ENCODE measurements around the gene CLN5.
"Not testable (repeated sequence)": the region's sequence is repeated elsewhere in the genome, so short reads cannot be mapped to it uniquely, and the experiment has no call there.

CLN5 gene

DNA sequence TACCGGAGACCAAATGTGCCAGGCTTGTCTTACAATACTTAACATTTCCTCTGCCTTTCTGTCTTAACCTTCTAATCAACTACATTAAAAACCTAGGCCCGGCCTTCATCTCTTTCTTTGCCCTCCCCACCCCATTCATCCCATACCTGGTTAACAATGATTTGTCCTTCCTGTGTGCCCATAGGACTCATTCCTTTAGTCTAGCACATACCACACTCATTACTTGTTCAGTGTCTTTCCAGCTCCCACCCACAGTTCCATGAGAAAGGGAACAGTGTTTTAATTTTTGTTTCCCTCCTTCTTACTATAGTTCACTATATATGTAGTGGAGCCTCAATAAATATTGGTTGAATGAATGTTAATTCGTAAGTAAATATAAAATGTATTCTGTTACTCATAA, 2.4 kb downstream of the CLN5 start:
- no peak for DNase-seq
- H3K27ac Mint-ChIP-seq = peak overlapping the region in 1 of 2 donors; percentile 71

GRCh38 chr13:77000475-77000874, 8.6 kb downstream of the CLN5 start:
- Mint-ChIP-seq H3K27me3 (no peaks in the 10 kb centered on the region), H3K4me1 (peaks cover 25% of the 10 kb centered on the region), H3K9me3 (no peaks in the 10 kb centered on the region), H3K4me3 (no peak overlapping the region), H3K27ac (no peak overlapping the region)
- ATAC-seq (no peak), DNase-seq (no peak)

More for the DNA sequence above, 2.4 kb downstream of the CLN5 start:
- no peaks in the 10 kb centered on the region for H3K9me3 Mint-ChIP-seq
- H3K27me3 Mint-ChIP-seq = no peaks in the 10 kb centered on the region
- H3K4me3 Mint-ChIP-seq = peak overlapping the region; percentile 31 to 54
- no peak for ATAC-seq
- peaks cover 66% of the 10 kb centered on the region for H3K4me1 Mint-ChIP-seq

DNA sequence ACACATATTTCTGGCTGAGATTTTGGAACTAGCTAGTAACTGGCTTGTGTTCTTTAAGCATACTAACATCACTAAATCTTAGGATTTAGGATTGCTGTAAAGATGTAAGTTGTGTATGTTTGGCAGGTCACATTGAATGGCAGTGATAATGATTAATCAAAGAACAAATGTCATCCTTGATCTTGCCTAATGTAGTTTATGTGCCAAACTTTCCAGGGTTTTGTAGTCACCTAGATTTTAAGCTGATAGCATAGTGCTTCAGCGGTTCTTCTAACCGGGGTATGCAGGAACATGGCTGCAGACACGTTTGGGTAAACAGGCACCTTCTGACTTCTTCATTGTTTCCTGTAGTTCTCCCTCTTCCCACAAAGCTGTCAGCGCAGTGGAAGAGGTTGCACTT, 9.7 kb downstream of the CLN5 start:
- Mint-ChIP-seq H3K4me3 (no peak overlapping the region), H3K9me3 (no peaks in the 10 kb centered on the region), H3K27ac (peak overlapping the region in 1 of 2 donors; percentile 21), H3K4me1 (peaks cover 24% of the 10 kb centered on the region), H3K27me3 (no peaks in the 10 kb centered on the region)
- ATAC-seq = no peak
- no peak for DNase-seq

GRCh38 chr13:77001963-77002587, 10.2 kb downstream of the CLN5 start:
- H3K27me3 Mint-ChIP-seq = no peaks in the 10 kb centered on the region
- DNase-seq = no peak
- ATAC-seq = no peak
- H3K27ac Mint-ChIP-seq = peak overlapping the region in 1 of 2 donors; percentile 21
- no peaks in the 10 kb centered on the region for H3K9me3 Mint-ChIP-seq
- peaks cover 20% of the 10 kb centered on the region for H3K4me1 Mint-ChIP-seq
- no peak overlapping the region for H3K4me3 Mint-ChIP-seq

- Mint-ChIP-seq H3K27me3 (no peaks in the 10 kb centered on the region), H3K4me1 (peaks cover 18% of the 10 kb centered on the region), H3K9me3 (no peaks in the 10 kb centered on the region), H3K4me3 (no peak overlapping the region), H3K27ac (no peak overlapping the region)
- no peak for DNase-seq
- no peak for ATAC-seq
These were observed 10.8 kb downstream of the CLN5 start for GRCh38 chr13:77002590-77003190.

DNA sequence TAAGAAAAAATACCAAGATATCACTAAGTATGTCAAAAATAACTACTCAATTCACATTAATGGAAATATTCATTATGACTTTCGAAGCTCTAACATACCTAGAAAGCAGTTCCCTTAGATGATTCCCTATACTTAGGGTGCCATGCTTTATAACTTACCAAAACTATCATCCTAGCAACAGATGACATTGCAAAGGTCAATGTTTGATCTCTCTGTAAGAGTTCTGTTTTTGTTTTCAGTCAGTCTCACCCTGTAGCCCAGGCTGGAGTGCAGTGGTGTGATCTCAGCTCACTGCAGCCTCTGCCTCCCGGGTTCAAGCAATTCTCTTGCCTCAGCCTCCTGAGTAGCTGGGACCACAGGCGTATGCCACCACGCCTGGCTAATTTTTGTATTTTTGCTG, 16.5 kb downstream of the CLN5 start:
- DNase-seq, H3K9me3 Mint-ChIP-seq, H3K27me3 Mint-ChIP-seq: not testable (repeated sequence)
- peak overlapping the region in 1 of 2 donors; percentile 21 for H3K4me3 Mint-ChIP-seq
- ATAC-seq = peak; percentile 64
- peaks cover 24% of the 10 kb centered on the region for H3K4me1 Mint-ChIP-seq
- H3K27ac Mint-ChIP-seq = peak overlapping the region in 1 of 2 donors; percentile 76

GRCh38 chr13:77009011-77009410, 17.1 kb downstream of the CLN5 start:
- Mint-ChIP-seq H3K27ac (peak overlapping the region; percentile 46 to 54), H3K9me3 (no peaks in the 10 kb centered on the region), H3K4me3 (peak overlapping the region in 1 of 2 donors; percentile 17), H3K4me1 (peaks cover 31% of the 10 kb centered on the region), H3K27me3 (no peaks in the 10 kb centered on the region)
- ATAC-seq = peak; percentile 95
- no peak for DNase-seq

- peaks cover 38% of the 10 kb centered on the region for H3K4me1 Mint-ChIP-seq
- ATAC-seq, H3K27ac Mint-ChIP-seq, DNase-seq, H3K27me3 Mint-ChIP-seq, H3K4me3 Mint-ChIP-seq, H3K9me3 Mint-ChIP-seq: not testable (repeated sequence)
These were observed 17.8 kb downstream of the CLN5 start for GRCh38 chr13:77009719-77010118.

DNA sequence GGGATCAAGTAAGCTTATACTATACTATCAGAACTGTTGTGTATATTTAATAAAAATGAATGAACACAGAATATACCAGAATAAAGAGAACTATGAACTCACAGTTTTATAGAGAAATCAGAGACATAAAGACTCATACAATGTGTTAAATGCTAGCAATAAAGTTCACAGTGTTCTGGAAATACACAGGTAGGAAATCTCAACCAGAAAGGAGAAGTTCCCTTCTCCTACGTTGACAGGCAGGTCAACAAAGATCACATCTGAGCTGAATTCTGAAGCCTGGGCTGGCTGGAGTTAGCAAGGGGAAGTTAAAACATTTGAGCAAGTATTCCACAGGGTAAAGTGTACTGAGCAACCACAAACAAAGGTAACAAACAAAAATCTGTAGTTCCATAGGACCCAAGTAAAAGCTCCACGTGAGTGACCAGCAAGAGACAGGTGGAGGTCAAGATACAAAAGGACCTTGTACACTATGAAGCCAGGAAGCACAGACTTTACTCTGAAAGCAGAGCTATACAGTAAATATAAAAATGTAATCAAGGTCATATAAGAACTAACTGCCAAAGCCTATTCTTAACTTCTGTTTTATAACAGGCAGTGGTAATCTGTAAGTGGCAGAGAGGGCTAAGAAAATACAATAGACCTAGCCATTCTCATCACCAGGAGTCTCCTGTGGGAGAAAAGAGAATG, 22.1 kb downstream of the CLN5 start:
- Mint-ChIP-seq H3K27me3 (no peaks in the 10 kb centered on the region), H3K4me1 (peaks cover 34% of the 10 kb centered on the region), H3K9me3 (no peaks in the 10 kb centered on the region), H3K27ac (no peak overlapping the region), H3K4me3 (no peak overlapping the region)
- DNase-seq (no peak), ATAC-seq (no peak)

GRCh38 chr13:77014906-77015685, 23.2 kb downstream of the CLN5 start:
- no peaks in the 10 kb centered on the region for H3K9me3 Mint-ChIP-seq
- DNase-seq (no peak), ATAC-seq (no peak)
- H3K4me1 Mint-ChIP-seq = peaks cover 33% of the 10 kb centered on the region
- H3K27ac Mint-ChIP-seq = no peak overlapping the region
- no peaks in the 10 kb centered on the region for H3K27me3 Mint-ChIP-seq
- no peak overlapping the region for H3K4me3 Mint-ChIP-seq

GRCh38 chr13:77016251-77016812, 24.5 kb downstream of the CLN5 start:
- no peak for ATAC-seq
- Mint-ChIP-seq H3K9me3 (no peaks in the 10 kb centered on the region), H3K4me3 (no peak overlapping the region), H3K27ac (no peak overlapping the region), H3K4me1 (peaks cover 44% of the 10 kb centered on the region), H3K27me3 (no peaks in the 10 kb centered on the region)
- no peak for DNase-seq

DNA sequence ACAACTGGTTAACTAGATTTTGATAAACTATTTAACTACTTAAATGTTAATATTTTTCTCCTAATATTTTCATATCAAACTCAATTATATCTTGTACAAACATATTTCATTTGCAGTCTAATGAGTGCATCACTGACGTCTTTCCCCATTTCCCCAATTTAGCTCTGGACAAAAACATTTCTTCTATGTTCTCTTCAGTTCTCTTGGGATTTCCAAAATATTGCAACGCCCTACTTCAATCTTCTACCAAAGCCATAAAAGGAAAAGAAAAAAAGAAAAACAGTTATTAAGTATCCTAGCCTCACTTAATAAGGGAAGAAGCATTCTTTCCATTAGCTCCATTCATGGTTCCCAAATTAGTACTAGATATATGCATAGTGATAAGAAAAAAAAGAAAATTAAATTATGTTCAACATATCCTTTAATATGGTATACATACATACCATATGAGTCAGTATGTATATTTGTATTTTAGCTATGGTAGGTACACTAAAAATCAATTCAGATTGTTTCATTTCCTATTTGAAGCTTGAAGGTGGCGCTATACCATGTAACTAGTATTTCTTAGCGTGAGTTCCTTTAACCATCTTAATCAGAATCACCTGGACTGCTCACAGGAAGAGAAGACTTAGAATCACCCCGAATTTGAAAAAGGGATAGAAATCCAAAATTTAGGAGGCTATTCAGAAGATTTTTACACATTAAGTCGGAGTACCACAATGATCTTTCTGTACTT, 25.2 kb downstream of the CLN5 start:
- Mint-ChIP-seq H3K4me1 (peaks cover 48% of the 10 kb centered on the region), H3K27me3 (no peaks in the 10 kb centered on the region), H3K4me3 (no peak overlapping the region), H3K9me3 (no peaks in the 10 kb centered on the region), H3K27ac (no peak overlapping the region)
- DNase-seq (no peak), ATAC-seq (no peak)

GRCh38 chr13:77019756-77020155, 27.9 kb downstream of the CLN5 start:
- DNase-seq = no peak
- peaks cover 55% of the 10 kb centered on the region for H3K4me1 Mint-ChIP-seq
- no peaks in the 10 kb centered on the region for H3K9me3 Mint-ChIP-seq
- no peak overlapping the region for H3K27ac Mint-ChIP-seq
- H3K27me3 Mint-ChIP-seq = no peaks in the 10 kb centered on the region
- no peak for ATAC-seq
- H3K4me3 Mint-ChIP-seq = no peak overlapping the region

GRCh38 chr13:77022341-77022740, 30.5 kb downstream of the CLN5 start:
- DNase-seq (no peak), ATAC-seq (no peak)
- H3K27ac Mint-ChIP-seq = peak overlapping the region in 1 of 2 donors; percentile 81
- H3K4me3 Mint-ChIP-seq = peak overlapping the region; percentile 42 to 75
- no peaks in the 10 kb centered on the region for H3K9me3 Mint-ChIP-seq
- no peaks in the 10 kb centered on the region for H3K27me3 Mint-ChIP-seq
- H3K4me1 Mint-ChIP-seq = peaks cover 59% of the 10 kb centered on the region
